ENCODE data around the gene FNDC11.

The FNDC11 gene

GRCh38 chr20:63564036-63564810 is 10.3 kb downstream of the FNDC11 start:
- H3K36me3 ChIP-seq (ENCODE audit: insufficient read depth) = no peaks in the 10 kb centered on the region
- no peak overlapping the region for H3K27ac ChIP-seq
- TF ChIP-seq, protein P1, sequence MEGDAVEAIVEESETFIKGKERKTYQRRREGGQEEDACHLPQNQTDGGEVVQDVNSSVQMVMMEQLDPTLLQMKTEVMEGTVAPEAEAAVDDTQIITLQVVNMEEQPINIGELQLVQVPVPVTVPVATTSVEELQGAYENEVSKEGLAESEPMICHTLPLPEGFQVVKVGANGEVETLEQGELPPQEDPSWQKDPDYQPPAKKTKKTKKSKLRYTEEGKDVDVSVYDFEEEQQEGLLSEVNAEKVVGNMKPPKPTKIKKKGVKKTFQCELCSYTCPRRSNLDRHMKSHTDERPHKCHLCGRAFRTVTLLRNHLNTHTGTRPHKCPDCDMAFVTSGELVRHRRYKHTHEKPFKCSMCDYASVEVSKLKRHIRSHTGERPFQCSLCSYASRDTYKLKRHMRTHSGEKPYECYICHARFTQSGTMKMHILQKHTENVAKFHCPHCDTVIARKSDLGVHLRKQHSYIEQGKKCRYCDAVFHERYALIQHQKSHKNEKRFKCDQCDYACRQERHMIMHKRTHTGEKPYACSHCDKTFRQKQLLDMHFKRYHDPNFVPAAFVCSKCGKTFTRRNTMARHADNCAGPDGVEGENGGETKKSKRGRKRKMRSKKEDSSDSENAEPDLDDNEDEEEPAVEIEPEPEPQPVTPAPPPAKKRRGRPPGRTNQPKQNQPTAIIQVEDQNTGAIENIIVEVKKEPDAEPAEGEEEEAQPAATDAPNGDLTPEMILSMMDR (conservative IDR thresholded peaks at IDR 0.05; ENCODE audit: low read depth, low read length) = no peak
- no peaks in the 10 kb centered on the region for H3K79me2 ChIP-seq (ENCODE audit: insufficient read depth, low read depth)
- H3K9ac ChIP-seq = no peak overlapping the region
- H3K4me3 ChIP-seq (IDR thresholded peaks at IDR 0.05; ENCODE audit: insufficient read depth, low read depth, low read length) = no peak overlapping the region
- no peaks in the 10 kb centered on the region for H4K20me1 ChIP-seq (ENCODE audit: insufficient read depth)
- no peak overlapping the region for H2AFZ ChIP-seq (ENCODE audit: low read depth)
- H3K27me3 ChIP-seq (ENCODE audit: insufficient read depth, low read depth) = peaks cover 4% of the 10 kb centered on the region; the same call in 1 of the 2 replicates
- H3K4me1 ChIP-seq (ENCODE audit: low read depth, poor library complexity, severe bottlenecking) = peaks cover 20% of the 10 kb centered on the region
- no peak overlapping the region for H3K4me2 ChIP-seq

GRCh38 chr20:63565021-63565698 is 11.2 kb downstream of the FNDC11 start:
- Histone ChIP-seq H3K27me3 (ENCODE audit: insufficient read depth, low read depth) (peaks cover 14% of the 10 kb centered on the region), H3K4me1 (ENCODE audit: low read depth, poor library complexity, severe bottlenecking) (peaks cover 26% of the 10 kb centered on the region), H3K4me3 (IDR thresholded peaks at IDR 0.05; ENCODE audit: insufficient read depth, low read depth, low read length) (no peak overlapping the region), H3K36me3 (ENCODE audit: insufficient read depth) (no peaks in the 10 kb centered on the region), H3K4me2 (no peak overlapping the region), H3K79me2 (ENCODE audit: insufficient read depth, low read depth) (no peaks in the 10 kb centered on the region), H2AFZ (ENCODE audit: low read depth) (no peak overlapping the region), H4K20me1 (ENCODE audit: insufficient read depth) (no peaks in the 10 kb centered on the region), H3K9ac (no peak overlapping the region), H3K27ac (no peak overlapping the region)
- TF ChIP-seq, protein P1 (conservative IDR thresholded peaks at IDR 0.05; ENCODE audit: low read depth, low read length) = no peak

DNA sequence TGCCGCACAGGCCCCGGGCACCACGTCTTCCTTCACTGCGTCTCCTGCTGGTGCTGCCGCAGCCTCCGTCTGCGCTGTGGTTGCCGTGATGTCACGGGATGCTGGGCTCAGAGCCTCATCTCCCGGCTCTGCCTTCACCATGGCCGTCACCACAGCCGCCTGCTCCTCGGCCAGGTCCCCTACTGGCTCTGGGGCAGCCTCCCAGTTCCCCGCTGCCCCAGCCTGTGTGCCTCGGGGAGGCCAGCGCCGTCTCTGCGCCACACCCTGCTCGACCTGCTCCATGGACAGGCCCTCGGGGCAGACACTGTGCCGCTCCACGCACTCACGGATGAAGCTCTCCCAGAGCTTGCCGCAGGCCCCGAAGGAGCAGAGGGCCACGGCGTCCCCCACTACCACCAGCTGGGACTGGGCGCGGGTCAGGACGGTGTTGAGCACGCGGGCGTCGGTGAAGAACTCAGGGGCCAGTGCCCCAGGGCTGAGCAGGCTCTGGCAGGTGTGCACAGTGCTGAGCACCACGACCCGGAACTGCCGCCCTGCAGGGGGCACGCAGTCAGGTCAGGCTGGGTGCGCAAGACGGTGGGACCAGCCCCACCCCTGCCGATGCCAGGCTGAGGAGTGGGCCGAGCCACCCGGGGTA is 11.9 kb downstream of the FNDC11 start:
- H3K36me3 ChIP-seq (ENCODE audit: insufficient read depth) = no peaks in the 10 kb centered on the region
- peaks cover 15% of the 10 kb centered on the region for H3K27me3 ChIP-seq (ENCODE audit: insufficient read depth, low read depth)
- no peaks in the 10 kb centered on the region for H4K20me1 ChIP-seq (ENCODE audit: insufficient read depth)
- H3K27ac ChIP-seq = no peak overlapping the region
- H3K79me2 ChIP-seq (ENCODE audit: insufficient read depth, low read depth) = no peaks in the 10 kb centered on the region
- no peak overlapping the region for H3K9ac ChIP-seq
- H3K4me2 ChIP-seq = no peak overlapping the region
- H2AFZ ChIP-seq (ENCODE audit: low read depth) = no peak overlapping the region
- TF ChIP-seq, protein P1 (conservative IDR thresholded peaks at IDR 0.05; ENCODE audit: low read depth, low read length) = no peak
- peaks cover 26% of the 10 kb centered on the region for H3K4me1 ChIP-seq (ENCODE audit: low read depth, poor library complexity, severe bottlenecking)
- no peak overlapping the region for H3K4me3 ChIP-seq (IDR thresholded peaks at IDR 0.05; ENCODE audit: insufficient read depth, low read depth, low read length)

GRCh38 chr20:63566395-63567135 is 12.6 kb downstream of the FNDC11 start:
- TF ChIP-seq, protein P1 (conservative IDR thresholded peaks at IDR 0.05; ENCODE audit: low read depth, low read length) = no peak
- Histone ChIP-seq H4K20me1 (ENCODE audit: insufficient read depth) (no peaks in the 10 kb centered on the region), H3K4me2 (no peak overlapping the region), H3K4me3 (IDR thresholded peaks at IDR 0.05; ENCODE audit: insufficient read depth, low read depth, low read length) (no peak overlapping the region), H3K36me3 (ENCODE audit: insufficient read depth) (no peaks in the 10 kb centered on the region), H3K27me3 (ENCODE audit: insufficient read depth, low read depth) (peaks cover 15% of the 10 kb centered on the region), H3K4me1 (ENCODE audit: low read depth, poor library complexity, severe bottlenecking) (peaks cover 26% of the 10 kb centered on the region), H3K27ac (no peak overlapping the region), H3K79me2 (ENCODE audit: insufficient read depth, low read depth) (no peaks in the 10 kb centered on the region), H3K9ac (no peak overlapping the region), H2AFZ (ENCODE audit: low read depth) (no peak overlapping the region)
